ENCODE data around the gene RABEP1. TPM values are rescaled to one million over a fixed set of nuclear protein-coding genes. Genes with fewer than 3 reads are reported as not detected.
"Not testable (repeated sequence)": the region's sequence is repeated elsewhere in the genome, so short reads cannot be mapped to it uniquely, and the experiment has no call there.

RABEP1 gene
- total RNA-seq, 1 donor from 2014 or later = 40.0 TPM

DNA sequence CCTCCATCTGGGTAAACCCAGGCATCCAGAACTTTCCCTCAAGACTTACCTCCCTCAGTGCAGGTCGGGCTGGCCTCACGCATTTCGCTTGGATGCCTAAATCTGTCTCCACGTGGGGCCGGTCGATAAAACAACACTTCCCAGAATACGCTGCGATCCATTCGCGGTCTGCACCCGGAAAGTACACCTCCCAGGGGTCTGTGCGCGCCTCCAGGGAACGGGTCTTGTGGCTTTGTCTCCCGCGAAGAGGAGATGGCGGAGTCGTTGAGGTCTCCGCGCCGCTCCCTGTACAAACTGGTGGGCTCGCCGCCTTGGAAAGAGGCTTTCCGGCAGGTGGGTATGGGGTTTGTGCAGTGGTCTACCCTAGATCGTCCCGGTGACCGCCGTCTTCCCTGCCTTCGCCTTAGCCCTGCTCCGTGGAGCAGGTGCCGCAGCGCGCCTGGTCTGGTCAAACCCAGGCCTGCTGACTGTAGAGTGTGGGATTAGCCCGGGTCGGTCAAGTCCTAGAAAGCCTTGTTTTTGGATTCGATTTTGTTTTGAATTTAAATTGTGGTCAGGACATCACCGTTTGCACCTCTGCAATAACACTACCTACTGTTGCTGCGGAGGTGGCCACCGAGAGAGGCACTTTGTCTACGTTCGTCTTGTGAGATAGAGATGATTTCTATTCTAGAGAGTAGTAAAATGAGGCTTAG, 138.0 kb downstream of the RABEP1 start, which contains the start of gene RPAIN:
Gene RPAIN, plus strand, starts transcription at position 224 of the 695 bp plus-strand sequence. Its CDS starts 29 bp downstream, at position 253.
- DNase-seq (ENCODE audit: low spot score) = peak; percentile 97

DNA sequence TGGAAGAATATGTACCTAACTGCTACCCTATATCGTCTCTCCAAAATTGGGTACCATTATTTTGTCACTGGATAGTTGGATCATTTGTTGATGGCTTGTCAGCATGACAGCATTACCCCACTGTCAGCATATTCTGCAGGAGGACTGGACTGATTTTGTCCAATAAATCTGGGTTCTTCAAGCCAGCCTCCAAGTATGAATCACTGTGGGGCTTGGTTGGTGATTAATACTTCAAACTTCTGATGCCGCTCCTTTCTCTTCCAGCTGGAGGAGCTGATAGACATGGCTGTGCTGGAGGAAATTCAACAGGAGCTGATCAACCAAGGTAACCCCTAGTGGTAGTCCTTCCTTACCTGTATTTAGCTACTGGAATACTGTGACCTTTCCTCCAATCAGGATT, 140.4 kb downstream of the RABEP1 start:
- no peak for DNase-seq (ENCODE audit: low spot score)

DNA sequence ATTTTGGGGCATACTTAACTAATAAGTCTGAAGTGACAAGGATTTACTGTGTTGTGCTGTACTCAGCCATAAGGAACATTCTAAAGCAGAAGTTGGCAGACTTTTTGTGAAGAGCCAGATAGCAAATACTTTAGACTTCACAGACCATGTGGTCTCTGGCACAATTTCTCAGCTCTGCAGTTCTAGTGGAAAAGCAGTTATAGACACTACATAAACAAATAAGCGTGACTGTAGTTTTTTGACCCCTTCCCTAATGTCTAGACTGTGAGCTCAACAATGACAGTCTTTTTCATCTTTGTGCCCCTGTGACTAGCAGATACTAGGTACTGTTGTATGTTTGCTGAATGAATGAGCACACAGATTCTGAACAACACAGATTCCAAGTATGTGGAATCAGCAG, 142.8 kb downstream of the RABEP1 start:
- DNase-seq (ENCODE audit: low spot score) = no peak

DNA sequence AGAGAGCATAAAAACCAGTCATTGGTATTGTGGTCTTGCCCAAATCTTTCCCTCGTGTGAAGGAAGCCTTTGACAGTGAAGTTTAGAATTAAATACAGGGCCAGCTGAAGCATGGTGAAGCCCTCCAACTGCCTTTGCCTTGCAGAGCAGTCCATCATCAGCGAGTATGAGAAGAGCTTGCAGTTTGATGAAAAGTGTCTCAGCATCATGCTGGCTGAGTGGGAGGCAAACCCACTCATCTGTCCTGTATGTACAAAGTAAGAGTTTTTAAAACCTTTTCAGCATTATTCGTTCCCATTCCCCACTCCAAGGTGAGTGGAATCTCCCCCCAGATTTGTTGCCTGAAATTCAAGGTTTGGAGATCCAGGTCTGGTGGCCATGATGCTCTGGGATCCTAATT, 143.7 kb downstream of the RABEP1 start:
- DNase-seq (ENCODE audit: low spot score) = no peak

DNA sequence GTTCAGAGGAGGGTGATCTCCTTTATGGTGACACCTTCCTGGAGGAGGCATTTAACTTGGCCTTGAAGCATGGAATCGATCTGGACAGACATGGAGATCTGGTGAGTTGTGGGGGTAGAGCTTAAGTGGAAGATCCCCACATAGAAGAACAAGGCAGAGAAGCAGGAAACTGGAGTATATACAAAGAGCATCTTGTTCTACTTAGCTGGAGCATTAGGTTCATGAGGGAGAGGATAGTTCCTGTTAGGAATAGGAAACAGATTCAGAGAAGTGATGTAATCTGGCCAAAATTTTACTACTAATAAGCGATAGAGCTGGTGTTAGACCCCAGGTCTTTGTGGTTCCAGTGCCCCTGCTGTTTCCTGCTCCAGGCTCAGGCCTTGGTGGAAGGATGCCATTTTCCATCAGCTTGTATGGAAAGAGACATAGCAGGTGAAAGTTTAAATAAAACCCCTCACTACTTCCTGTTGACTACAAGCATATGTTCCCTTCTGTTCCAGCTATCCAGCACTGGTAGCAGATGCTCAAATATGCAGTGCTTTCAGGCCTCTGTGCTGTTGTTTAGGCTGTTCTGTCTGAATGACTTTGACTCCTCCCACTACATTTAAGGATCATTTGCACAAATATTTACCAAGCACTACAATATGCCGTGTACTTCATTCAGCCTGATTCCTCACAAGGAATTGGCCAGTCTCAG, 147.3 kb downstream of the RABEP1 start:
- no peak for DNase-seq (ENCODE audit: low spot score)

DNA sequence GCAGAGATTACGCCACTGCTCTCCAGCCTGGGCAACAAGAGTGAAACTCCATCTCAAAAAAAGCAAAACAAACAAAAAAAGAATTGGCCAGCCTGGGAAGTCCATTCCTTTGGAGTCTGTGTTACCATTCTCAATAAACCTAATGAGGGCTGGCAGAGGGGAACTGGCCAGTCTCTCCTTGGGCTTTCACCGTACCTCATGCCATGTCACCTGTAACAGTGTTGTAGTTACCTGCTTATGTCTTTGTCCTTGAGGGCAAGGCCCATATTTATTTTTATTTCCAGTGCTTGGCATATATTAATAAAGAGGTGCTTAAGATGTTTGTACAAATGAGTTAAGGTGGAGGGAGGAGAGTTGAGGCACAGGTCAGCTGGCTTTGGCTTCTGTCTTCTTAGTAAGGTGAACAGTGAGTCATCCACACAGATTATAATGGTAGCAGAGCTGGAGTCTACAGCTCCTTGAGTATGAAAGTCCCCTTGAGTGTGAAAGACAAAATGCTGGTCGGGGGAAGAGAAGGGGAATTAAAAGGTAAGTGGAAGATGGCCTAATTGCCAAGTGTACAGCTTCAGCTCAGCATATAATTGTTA, 148.4 kb downstream of the RABEP1 start:
- no peak for DNase-seq (ENCODE audit: low spot score)

DNA sequence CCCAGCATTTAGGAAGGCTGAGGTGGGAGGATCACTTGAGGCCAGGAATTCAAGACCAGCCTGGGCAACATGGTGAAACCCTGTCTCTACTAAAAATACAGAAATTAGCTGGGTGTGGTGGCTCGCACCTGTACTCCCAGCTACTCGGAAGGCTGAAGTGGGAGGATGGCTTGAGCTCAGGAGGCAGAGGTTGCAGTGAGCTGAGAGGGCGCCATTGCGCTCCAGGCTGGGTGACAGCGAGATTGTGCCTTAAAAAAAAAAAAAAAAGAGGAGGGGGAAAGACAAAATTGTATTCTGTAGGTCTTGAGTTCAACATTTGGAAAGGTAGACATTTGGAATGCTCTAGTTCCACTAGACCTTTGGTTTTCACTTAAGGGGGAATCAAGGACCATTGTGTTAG, 149.2 kb downstream of the RABEP1 start:
- DNase-seq (ENCODE audit: low spot score) = not testable (repeated sequence)

DNA sequence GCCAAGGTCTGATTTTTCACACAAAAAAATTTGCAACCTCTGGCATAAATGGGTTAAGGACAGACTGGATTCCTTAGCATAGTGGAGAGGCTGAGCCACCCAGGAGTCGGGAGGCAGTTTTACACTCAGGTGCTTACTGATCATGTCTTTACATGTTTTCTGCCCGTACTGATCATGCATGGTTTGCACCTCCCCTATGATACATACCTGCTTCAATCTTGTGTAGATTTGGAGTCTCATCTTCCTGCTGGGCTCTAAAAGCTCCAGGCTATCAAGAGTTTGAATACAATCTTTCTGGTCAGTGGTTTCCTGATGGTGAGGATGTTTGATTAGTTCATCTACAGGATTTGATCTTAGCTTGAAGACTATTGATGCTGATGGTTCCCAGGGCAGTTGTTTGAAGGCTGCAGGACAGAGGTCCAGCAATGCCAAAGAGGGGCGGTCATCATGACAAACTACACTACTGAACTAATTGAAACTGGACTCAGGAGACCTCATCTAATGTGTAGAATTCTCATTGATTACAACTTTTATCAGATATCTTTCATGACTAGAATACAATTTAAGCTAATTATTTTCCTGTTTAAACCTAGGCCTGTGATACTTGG, 150.0 kb downstream of the RABEP1 start:
- peak; percentile 12 for DNase-seq (ENCODE audit: low spot score)

DNA sequence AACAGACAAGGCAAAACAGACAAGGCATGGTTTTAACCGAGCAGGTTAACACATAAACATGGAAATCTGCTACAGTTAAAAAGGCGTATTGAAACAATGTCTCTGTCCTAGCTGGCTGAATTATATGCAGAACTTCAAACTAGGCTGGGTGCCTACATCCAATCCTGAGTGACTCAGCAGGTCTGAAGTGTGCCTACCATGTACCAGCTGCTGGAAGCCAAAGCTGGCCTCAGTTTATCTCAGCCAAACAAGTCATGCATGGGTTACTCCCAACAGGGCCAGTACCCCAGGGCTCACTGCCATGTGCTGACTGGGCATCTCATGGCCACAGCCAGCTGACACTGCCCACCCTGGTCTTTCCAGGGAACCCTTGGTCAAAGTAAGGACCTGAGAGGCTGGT, 152.9 kb downstream of the RABEP1 start:
- DNase-seq (ENCODE audit: low spot score) = no peak

Other genes with a start within 250 kb of the RABEP1 start
- gene SLC52A1, start 246.9 kb upstream of the RABEP1 start, total RNA-seq (ENCODE audit: insufficient read depth, low replicate concordance) = 1.4 TPM
- 7.0 TPM for gene ZFP3, start 203.8 kb upstream of the RABEP1 start, total RNA-seq (ENCODE audit: insufficient read depth, low replicate concordance)
- gene ZNF232, start 170.4 kb upstream of the RABEP1 start, total RNA-seq (ENCODE audit: insufficient read depth, low replicate concordance) = 4.1 TPM
- 1.9 TPM for gene USP6, start 166.3 kb upstream of the RABEP1 start, total RNA-seq (ENCODE audit: insufficient read depth, low replicate concordance)
- 29.1 TPM for gene ZNF594, start 90.4 kb upstream of the RABEP1 start, total RNA-seq (ENCODE audit: insufficient read depth, low replicate concordance)
- 0.72 TPM for gene SCIMP, start 47.4 kb upstream of the RABEP1 start, total RNA-seq (ENCODE audit: insufficient read depth, low replicate concordance)
- gene NUP88, start 137.4 kb downstream of the RABEP1 start, total RNA-seq (ENCODE audit: insufficient read depth, low replicate concordance) = 42.9 TPM
- gene RPAIN, start 137.9 kb downstream of the RABEP1 start, total RNA-seq (ENCODE audit: insufficient read depth, low replicate concordance) = 27.9 TPM
- 74.2 TPM for gene C1QBP, start 156.9 kb downstream of the RABEP1 start, total RNA-seq (ENCODE audit: insufficient read depth, low replicate concordance)
- 4.1 TPM for gene DHX33, start 186.7 kb downstream of the RABEP1 start, total RNA-seq (ENCODE audit: insufficient read depth, low replicate concordance)
- 25.8 TPM for gene DERL2, start 203.9 kb downstream of the RABEP1 start, total RNA-seq (ENCODE audit: insufficient read depth, low replicate concordance)
- 21.2 TPM for gene MIS12, start 204.3 kb downstream of the RABEP1 start, total RNA-seq (ENCODE audit: insufficient read depth, low replicate concordance)